HCT116 (cell line): ENCODE data around the gene CRISPLD2. TPM values are rescaled to one million over a fixed set of nuclear protein-coding genes. Genes with fewer than 3 reads are reported as not detected.
"Not testable (repeated sequence)": the region's sequence is repeated elsewhere in the genome, so short reads cannot be mapped to it uniquely, and the experiment has no call there.

Experiments
- ATAC-seq: fragments of 200-7000 bp; cut with Tn5 transposase; 2 replicates; pipeline ENCODE4 v1.9.1; 2020; ENCODE audit warnings: mild to moderate bottlenecking, moderate library complexity
- BruUV-seq: library from RNA; stranded (reverse); fragments of 400-500 nt; replicated peaks from 2 replicates; lab custom pipeline; 2021; lab: Mats Ljungman, UMichigan
- CTCF ChIA-PET: fragments of 300-600 bp; sonication (Branson Sonifier 250); formaldehyde crosslinking; loops from one replicate; lab custom pipeline; 2021; ENCODE audit warnings: antibody characterized with exemption; lab: Charles Lee
- POLR2A ChIA-PET: fragments of 300-600, 350-600 bp; sonication (Branson Sonifier 250); formaldehyde crosslinking; loops from one replicate; lab custom pipeline; 2021; ENCODE audit warnings: antibody characterized with exemption; lab: Charles Lee
- RAD21 ChIA-PET, 2 experiments: fragments of 300-600 bp; sonication (Branson Sonifier 250); formaldehyde crosslinking; loops; one replicate each; lab custom pipeline; 2023; ENCODE audit warnings: low total read pairs in 2 of 2; ENCODE audit not compliant: uncharacterized antibody in 2 of 2, unreplicated experiment in 2 of 2, low non-redundant PET in 1 of 2; lab: Charles Lee
- DNase-seq: peaks from one replicate; pipeline ENCODE4 v3.0.0-alpha.2; 2010; ENCODE audit warnings: low read depth, low spot score
- H2AFZ ChIP-seq: fragments of 200-600 bp; shearing (Covaris generic), sonication (generic); 2 replicates; pipeline ENCODE4 v1.6.1; 2017; ENCODE audit warnings: low read depth, mixed run types, mixed read lengths, antibody characterized with exemption, low read length; ENCODE audit not compliant: poor library complexity, severe bottlenecking
- H3K27ac ChIP-seq: 2 replicates; pipeline ENCODE4 v1.5.1; 2012; ENCODE audit warnings: low read depth, low read length
- H3K27me3 ChIP-seq: fragments of 200-600 bp; sonication (generic); 2 replicates; pipeline ENCODE4 v1.6.1; 2016; ENCODE audit warnings: mixed run types, low read length, mixed read lengths; ENCODE audit not compliant: insufficient read depth
- H3K36me3 ChIP-seq, 2 experiments: fragments of 200-500 bp in 1 of 2; fragments of 200-600 bp in 1 of 2; sonication (Bioruptor generic) in 1 of 2; sonication (generic) in 1 of 2; 2 replicates each; pipeline versions ENCODE4 v1.5.1 to v1.6.1; 2014 to 2016; ENCODE audit warnings: low read length in 2 of 2, inconsistent platforms in 1 of 2, mixed read lengths in 1 of 2, mixed run types in 1 of 2; ENCODE audit not compliant: insufficient read depth in 2 of 2, control insufficient read depth in 1 of 2
- H3K4me1 ChIP-seq, 2 experiments: fragments of 200-600 bp in 1 of 2; sonication (generic) in 1 of 2; 2 replicates each; pipeline versions ENCODE4 v1.5.1 to v1.6.1; 2012 to 2017; ENCODE audit warnings: low read length in 2 of 2, inconsistent platforms in 1 of 2, mild to moderate bottlenecking in 1 of 2, mixed read lengths in 1 of 2, mixed run types in 1 of 2, moderate library complexity in 1 of 2; ENCODE audit not compliant: insufficient read depth in 2 of 2, control insufficient read depth in 1 of 2
- H3K4me2 ChIP-seq: fragments of 200-600 bp; sonication (generic); 2 replicates; pipeline ENCODE4 v1.6.1; 2017; ENCODE audit warnings: mixed run types, low read length, mixed read lengths
- H3K4me3 ChIP-seq, 2 experiments: fragments of 200-600 bp in 1 of 2; sonication (generic) in 1 of 2; replicated peaks in 1 of 2; 2 replicates each; pipeline ENCODE4 v1.5.1; 2011 to 2016; ENCODE audit warnings: low read length in 2 of 2, control low read depth in 1 of 2, low read depth in 1 of 2, mild to moderate bottlenecking in 1 of 2, mixed read lengths in 1 of 2, mixed run types in 1 of 2
- H3K79me2 ChIP-seq: fragments of 200-600 bp; sonication (generic); 2 replicates; pipeline ENCODE4 v1.6.1; 2017; ENCODE audit warnings: mild to moderate bottlenecking, mixed run types, low read length, moderate library complexity, mixed read lengths; ENCODE audit not compliant: insufficient read depth
- H3K9ac ChIP-seq: fragments of 200-600 bp; sonication (generic); 2 replicates; pipeline ENCODE4 v1.6.1; 2016; ENCODE audit warnings: low read length, mixed read lengths
- H3K9me2 ChIP-seq: fragments of 200-600 bp; sonication (generic), shearing (Covaris generic); 2 replicates; pipeline ENCODE4 v1.6.1; 2017; ENCODE audit warnings: mixed run types, mild to moderate bottlenecking, moderate library complexity; ENCODE audit not compliant: insufficient read depth
- H3K9me3 ChIP-seq, 2 experiments: fragments of 200-500 bp in 1 of 2; fragments of 200-600 bp in 1 of 2; sonication (Bioruptor generic) in 1 of 2; sonication (generic) in 1 of 2; 2 replicates each; pipeline ENCODE4 v1.6.1; 2014 to 2017; ENCODE audit warnings: low read length in 2 of 2, mixed read lengths in 2 of 2, inconsistent platforms in 1 of 2, low read depth in 1 of 2, mild to moderate bottlenecking in 1 of 2, mixed run types in 1 of 2, moderate library complexity in 1 of 2; ENCODE audit not compliant: control insufficient read depth in 1 of 2, insufficient read depth in 1 of 2
- H4K20me1 ChIP-seq: fragments of 200-600 bp; sonication (generic), shearing (Covaris generic); 2 replicates; pipeline ENCODE4 v1.6.1; 2017; ENCODE audit warnings: mixed run types, mild to moderate bottlenecking, moderate library complexity; ENCODE audit not compliant: insufficient read depth
- CBX3 ChIP-seq: IDR thresholded peaks from 2 replicates; pipeline ENCODE4 v1.6.1; 2012; ENCODE audit warnings: low read depth
- CEBPB ChIP-seq: IDR thresholded peaks from 2 replicates; pipeline ENCODE4 v1.6.1; 2012; ENCODE audit warnings: low read depth
- EGR1 ChIP-seq: IDR thresholded peaks from 2 replicates; pipeline ENCODE4 v1.6.1; 2012; ENCODE audit warnings: low read depth
- JUND ChIP-seq: IDR thresholded peaks from 2 replicates; pipeline ENCODE4 v1.6.1; 2012
- POLR2AphosphoS5 ChIP-seq: IDR thresholded peaks from 2 replicates; pipeline ENCODE4 v1.6.1; 2011; ENCODE audit warnings: mild to moderate bottlenecking, low read depth, low read length, moderate library complexity
- RAD21 ChIP-seq: IDR thresholded peaks from 2 replicates; pipeline ENCODE4 v1.6.1; 2012; ENCODE audit warnings: low read depth, mild to moderate bottlenecking
- SRF ChIP-seq: IDR thresholded peaks from 2 replicates; pipeline ENCODE4 v1.6.1; 2012; ENCODE audit warnings: low read depth
- ZNF274 ChIP-seq: fragments of 200-500 bp; sonication (Bioruptor generic); IDR thresholded peaks from 2 replicates; pipeline ENCODE4 v1.6.1; 2014; ENCODE audit warnings: mild to moderate bottlenecking, low read depth, low read length, inconsistent platforms
- intact Hi-C: fragments of 100-400 bp; cut with micrococcal nuclease; formaldehyde crosslinking; loops from 2 replicates; pipeline ENCODE4 v1.10.0; 2022
- total RNA-seq: library from RNA; stranded (reverse); gene quantifications from one replicate; pipeline ENCODE4 v1.2.1, GENCODE V29; 2021; ENCODE audit not compliant: unreplicated experiment
- TF ChIP-seq, protein P1 (sequence below), 3 experiments: fragments of 200-600 bp in 1 of 3; sonication (generic) in 1 of 3; IDR thresholded peaks in 2 of 3; conservative IDR thresholded peaks in 1 of 3; 2 replicates each; pipeline ENCODE4 v1.5.1; 2012 to 2017; ENCODE audit warnings: low read depth in 2 of 3, low read length in 2 of 3, antibody characterized with exemption in 1 of 3, borderline replicate concordance in 1 of 3, control low read depth in 1 of 3, mild to moderate bottlenecking in 1 of 3, mixed read lengths in 1 of 3, mixed run types in 1 of 3, moderate library complexity in 1 of 3; ENCODE audit not compliant: insufficient read depth in 1 of 3

The CRISPLD2 gene
- total RNA-seq, 1 experiment from 2014 or later: 4.6 TPM

DNA sequence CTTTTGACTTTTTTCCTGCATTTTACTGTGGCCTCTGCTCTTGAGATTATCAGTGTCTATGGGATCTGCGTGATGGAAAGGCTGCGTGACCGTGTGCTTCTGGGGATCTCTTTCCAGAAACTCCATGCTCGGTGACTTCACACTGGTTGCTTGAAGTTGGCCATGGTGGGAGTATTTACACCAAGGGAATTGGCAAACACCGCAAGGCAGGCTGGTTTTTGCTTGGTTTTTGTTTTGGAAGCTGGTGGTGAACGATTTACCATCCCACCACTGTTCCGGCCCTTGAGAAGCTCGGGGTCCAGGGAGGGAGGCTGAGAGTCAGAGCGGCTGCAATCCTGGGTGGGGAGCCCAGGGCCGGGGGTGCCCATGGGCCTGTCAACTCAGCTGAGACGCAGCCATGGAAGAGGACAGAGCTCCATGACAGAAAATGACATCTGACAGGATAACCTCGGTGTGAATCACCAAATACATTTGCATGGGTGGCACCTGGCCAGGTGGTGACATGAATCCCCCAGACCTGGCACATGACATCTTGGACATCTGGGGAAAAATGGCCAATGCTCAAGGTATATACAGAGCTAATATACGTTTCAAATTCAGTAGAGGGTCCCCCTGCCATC is 11.1 kb downstream of the CRISPLD2 start (continued):
- no peak for TF ChIP-seq JUND
- TF ChIP-seq CBX3: no peak
- no peak for TF ChIP-seq CEBPB
- no peak for TF ChIP-seq EGR1
- no peak for TF ChIP-seq ZNF274
- TF ChIP-seq SRF: no peak
- TF ChIP-seq RAD21: no peak
- no peak for TF ChIP-seq POLR2AphosphoS5
- TF ChIP-seq, protein P1, sequence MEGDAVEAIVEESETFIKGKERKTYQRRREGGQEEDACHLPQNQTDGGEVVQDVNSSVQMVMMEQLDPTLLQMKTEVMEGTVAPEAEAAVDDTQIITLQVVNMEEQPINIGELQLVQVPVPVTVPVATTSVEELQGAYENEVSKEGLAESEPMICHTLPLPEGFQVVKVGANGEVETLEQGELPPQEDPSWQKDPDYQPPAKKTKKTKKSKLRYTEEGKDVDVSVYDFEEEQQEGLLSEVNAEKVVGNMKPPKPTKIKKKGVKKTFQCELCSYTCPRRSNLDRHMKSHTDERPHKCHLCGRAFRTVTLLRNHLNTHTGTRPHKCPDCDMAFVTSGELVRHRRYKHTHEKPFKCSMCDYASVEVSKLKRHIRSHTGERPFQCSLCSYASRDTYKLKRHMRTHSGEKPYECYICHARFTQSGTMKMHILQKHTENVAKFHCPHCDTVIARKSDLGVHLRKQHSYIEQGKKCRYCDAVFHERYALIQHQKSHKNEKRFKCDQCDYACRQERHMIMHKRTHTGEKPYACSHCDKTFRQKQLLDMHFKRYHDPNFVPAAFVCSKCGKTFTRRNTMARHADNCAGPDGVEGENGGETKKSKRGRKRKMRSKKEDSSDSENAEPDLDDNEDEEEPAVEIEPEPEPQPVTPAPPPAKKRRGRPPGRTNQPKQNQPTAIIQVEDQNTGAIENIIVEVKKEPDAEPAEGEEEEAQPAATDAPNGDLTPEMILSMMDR (IDR thresholded peaks at IDR 0.05 in 2 of 3, conservative IDR thresholded peaks at IDR 0.05 in 1 of 3; ENCODE audit: borderline replicate concordance in 1 of 3, insufficient read depth in 1 of 3, low read depth in 2 of 3, low read length in 2 of 3): no peak

DNA sequence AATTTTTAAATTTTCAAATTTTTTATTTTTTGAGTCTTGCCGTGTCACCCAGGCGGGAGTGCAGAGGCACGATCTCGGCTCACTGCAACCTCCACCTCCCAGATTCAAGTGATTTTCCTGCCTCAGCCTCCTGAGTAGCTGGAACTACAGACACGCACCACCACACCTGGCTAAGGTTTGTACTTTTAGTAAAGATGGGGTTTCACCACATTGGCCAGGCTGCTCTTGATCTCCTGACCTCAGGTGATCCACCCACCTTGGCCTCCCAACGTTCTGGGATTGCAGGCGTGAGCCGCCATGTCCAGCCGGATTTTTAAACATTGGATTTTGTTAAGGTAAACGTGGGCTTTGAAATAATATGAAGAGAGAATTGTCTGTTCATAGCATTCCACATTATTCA is 11.9 kb downstream of the CRISPLD2 start:
- not testable (repeated sequence) for H3K27me3 ChIP-seq

More for the DNA sequence above, 11.9 kb downstream of the CRISPLD2 start:
- H3K4me2 ChIP-seq, RAD21 ChIA-PET, H3K9me3 ChIP-seq, DNase-seq, CTCF ChIA-PET, H3K4me3 ChIP-seq, H3K79me2 ChIP-seq, intact Hi-C loops, H2AFZ ChIP-seq, BruUV-seq, H4K20me1 ChIP-seq, ATAC-seq, H3K27ac ChIP-seq, H3K9me2 ChIP-seq, H3K9ac ChIP-seq, H3K36me3 ChIP-seq: not testable (repeated sequence)
- peaks cover 5 to 19% of the 10 kb centered on the region in 2 experiments; a peak in 3 of 4 replicates for H3K4me1 ChIP-seq
- POLR2A ChIA-PET: interaction anchor here (2.8 kb wide), 1 partner anchor 11 kb away, joined by 12 read pairs; the partner anchor contains the start of gene CRISPLD2
